HG02678 (cell line): ENCODE measurements around the gene STEAP4.

Experiments
- ATAC-seq: cut with Tn5 transposase; IDR thresholded peaks from one replicate; pipeline ENCODE4 v1.9.1; 2021; ENCODE audit warnings: mild to moderate bottlenecking, moderate library complexity; ENCODE audit not compliant: unreplicated experiment

STEAP4 gene

GRCh38 chr7:88306590-88307048 lies at the start of gene STEAP4:
Gene STEAP4, minus strand, starts transcription at chr7:88306894. Its CDS starts 22,625 bp downstream, at chr7:88284269.
- no peak for ATAC-seq

GRCh38 chr7:88355011-88355410 lies 48.3 kb upstream of the STEAP4 start:
- ATAC-seq: no peak

GRCh38 chr7:88350118-88350517 lies 43.4 kb upstream of the STEAP4 start:
- ATAC-seq: no peak

- no peak for ATAC-seq
Measured at GRCh38 chr7:88347517-88347916, 40.8 kb upstream of the STEAP4 start.

- ATAC-seq: no peak
Measured at GRCh38 chr7:88347090-88347489, 40.4 kb upstream of the STEAP4 start.

GRCh38 chr7:88346357-88346756 lies 39.7 kb upstream of the STEAP4 start:
- no peak for ATAC-seq

GRCh38 chr7:88344956-88345832 lies 38.5 kb upstream of the STEAP4 start:
- peak; percentile 63 for ATAC-seq

GRCh38 chr7:88344271-88344670 lies 37.6 kb upstream of the STEAP4 start:
- ATAC-seq: no peak

- ATAC-seq: no peak
Measured at GRCh38 chr7:88339195-88339922, 32.7 kb upstream of the STEAP4 start.

GRCh38 chr7:88338503-88338902 lies 31.8 kb upstream of the STEAP4 start:
- ATAC-seq: no peak

- no peak for ATAC-seq
Measured at GRCh38 chr7:88337572-88337971, 30.9 kb upstream of the STEAP4 start.

GRCh38 chr7:88331322-88331721 lies 24.6 kb upstream of the STEAP4 start:
- ATAC-seq: no peak

GRCh38 chr7:88329532-88330463 lies 23.1 kb upstream of the STEAP4 start:
- ATAC-seq: no peak

GRCh38 chr7:88328787-88329186 lies 22.1 kb upstream of the STEAP4 start:
- no peak for ATAC-seq

GRCh38 chr7:88324699-88325098 lies 18.0 kb upstream of the STEAP4 start:
- no peak for ATAC-seq

GRCh38 chr7:88322151-88322550 lies 15.5 kb upstream of the STEAP4 start:
- no peak for ATAC-seq

GRCh38 chr7:88321694-88322093 lies 15.0 kb upstream of the STEAP4 start:
- no peak for ATAC-seq

- ATAC-seq: no peak
Measured at GRCh38 chr7:88318196-88318595, 11.5 kb upstream of the STEAP4 start.

GRCh38 chr7:88317422-88317821 lies 10.7 kb upstream of the STEAP4 start:
- no peak for ATAC-seq

- ATAC-seq: no peak
Measured at GRCh38 chr7:88316456-88316855, 9.8 kb upstream of the STEAP4 start.

- no peak for ATAC-seq
Measured at GRCh38 chr7:88315522-88315921, 8.8 kb upstream of the STEAP4 start.
